Mucosa of stomach (tissue), 1 donor: ENCODE results near the gene NCAPD3.

ENCODE experiments used
- H3K27me3 ChIP-seq: one replicate; pipeline ENCODE4 v1.7.0; 2013; ENCODE audit warnings: mild to moderate bottlenecking, low read length; ENCODE audit not compliant: control insufficient read depth, insufficient read depth
- H3K36me3 ChIP-seq: one replicate; pipeline ENCODE4 v1.7.0; 2013; ENCODE audit warnings: low read length; ENCODE audit not compliant: control insufficient read depth, insufficient read depth
- H3K4me1 ChIP-seq: one replicate; pipeline ENCODE4 v1.7.0; 2013; ENCODE audit warnings: mild to moderate bottlenecking, low read length; ENCODE audit not compliant: control insufficient read depth, insufficient read depth
- H3K4me3 ChIP-seq: one replicate; pipeline ENCODE4 v1.7.0; 2013; ENCODE audit warnings: low read length
- H3K9ac ChIP-seq: one replicate; pipeline ENCODE4 v1.7.0; 2013; ENCODE audit warnings: mild to moderate bottlenecking, low read length, moderate library complexity
- H3K9me3 ChIP-seq: one replicate; pipeline ENCODE4 v1.7.0; 2013; ENCODE audit warnings: mild to moderate bottlenecking, low read length, moderate library complexity; ENCODE audit not compliant: control insufficient read depth
- donor health status: Pancreatic carcinoma.

Gene NCAPD3

GRCh38 chr11:134250675-134251074, 26.9 kb upstream of the NCAPD3 start:
- Histone ChIP-seq H3K4me3 (no peak overlapping the region), H3K9ac (no peak overlapping the region), H3K27me3 (no peaks in the 10 kb centered on the region), H3K9me3 (no peaks in the 10 kb centered on the region), H3K4me1 (peaks cover 13% of the 10 kb centered on the region), H3K36me3 (no peaks in the 10 kb centered on the region)

GRCh38 chr11:134250246-134250645, 26.5 kb upstream of the NCAPD3 start:
- no peak overlapping the region for H3K4me3 ChIP-seq
- H3K9ac ChIP-seq = no peak overlapping the region
- H3K36me3 ChIP-seq = no peaks in the 10 kb centered on the region
- H3K27me3 ChIP-seq = no peaks in the 10 kb centered on the region
- H3K9me3 ChIP-seq = no peaks in the 10 kb centered on the region
- peaks cover 13% of the 10 kb centered on the region for H3K4me1 ChIP-seq

GRCh38 chr11:134248910-134249480, 25.2 kb upstream of the NCAPD3 start:
- H3K9ac ChIP-seq = no peak overlapping the region

GRCh38 chr11:134246678-134247077, 22.9 kb upstream of the NCAPD3 start:
- H3K4me1 ChIP-seq = peaks cover under 1% of the 10 kb centered on the region
- no peak overlapping the region for H3K9ac ChIP-seq
- no peaks in the 10 kb centered on the region for H3K27me3 ChIP-seq
- no peaks in the 10 kb centered on the region for H3K9me3 ChIP-seq
- H3K36me3 ChIP-seq = no peaks in the 10 kb centered on the region
- H3K4me3 ChIP-seq = no peak overlapping the region

More at GRCh38 chr11:134248910-134249480, 25.2 kb upstream of the NCAPD3 start:
- Histone ChIP-seq H3K27me3 (no peaks in the 10 kb centered on the region), H3K9me3 (no peaks in the 10 kb centered on the region), H3K4me3 (no peak overlapping the region), H3K36me3 (no peaks in the 10 kb centered on the region), H3K4me1 (peaks cover 8% of the 10 kb centered on the region)

GRCh38 chr11:134246100-134246499, 22.3 kb upstream of the NCAPD3 start:
- H3K9ac ChIP-seq = no peak overlapping the region
- H3K27me3 ChIP-seq = no peaks in the 10 kb centered on the region
- H3K4me3 ChIP-seq = no peak overlapping the region
- H3K4me1 ChIP-seq = no peaks in the 10 kb centered on the region
- no peaks in the 10 kb centered on the region for H3K36me3 ChIP-seq
- no peaks in the 10 kb centered on the region for H3K9me3 ChIP-seq

- no peak overlapping the region for H3K9ac ChIP-seq
- no peak overlapping the region for H3K4me3 ChIP-seq
- H3K4me1 ChIP-seq = no peaks in the 10 kb centered on the region
- no peaks in the 10 kb centered on the region for H3K9me3 ChIP-seq
- H3K36me3 ChIP-seq = no peaks in the 10 kb centered on the region
- H3K27me3 ChIP-seq = no peaks in the 10 kb centered on the region
These were observed 21.7 kb upstream of the NCAPD3 start for GRCh38 chr11:134245434-134245833.

GRCh38 chr11:134244593-134244992, 20.8 kb upstream of the NCAPD3 start:
- Histone ChIP-seq H3K36me3 (no peaks in the 10 kb centered on the region), H3K9me3 (no peaks in the 10 kb centered on the region), H3K27me3 (no peaks in the 10 kb centered on the region), H3K4me1 (no peaks in the 10 kb centered on the region), H3K9ac (no peak overlapping the region), H3K4me3 (no peak overlapping the region)

- H3K9me3 ChIP-seq = no peaks in the 10 kb centered on the region
- H3K4me1 ChIP-seq = no peaks in the 10 kb centered on the region
- H3K27me3 ChIP-seq = no peaks in the 10 kb centered on the region
- no peak overlapping the region for H3K9ac ChIP-seq
- no peaks in the 10 kb centered on the region for H3K36me3 ChIP-seq
- H3K4me3 ChIP-seq = no peak overlapping the region
These were observed 20.1 kb upstream of the NCAPD3 start for GRCh38 chr11:134243913-134244312.

- no peaks in the 10 kb centered on the region for H3K9me3 ChIP-seq
- H3K27me3 ChIP-seq = no peaks in the 10 kb centered on the region
- H3K36me3 ChIP-seq = no peaks in the 10 kb centered on the region
- no peak overlapping the region for H3K4me3 ChIP-seq
- no peak overlapping the region for H3K9ac ChIP-seq
- H3K4me1 ChIP-seq = no peaks in the 10 kb centered on the region
These were observed 18.6 kb upstream of the NCAPD3 start for GRCh38 chr11:134242376-134242775.

GRCh38 chr11:134240592-134240991, 16.8 kb upstream of the NCAPD3 start:
- no peaks in the 10 kb centered on the region for H3K9me3 ChIP-seq
- H3K4me1 ChIP-seq = no peaks in the 10 kb centered on the region
- H3K9ac ChIP-seq = no peak overlapping the region
- no peaks in the 10 kb centered on the region for H3K27me3 ChIP-seq
- H3K4me3 ChIP-seq = no peak overlapping the region
- no peaks in the 10 kb centered on the region for H3K36me3 ChIP-seq

- H3K9ac ChIP-seq = no peak overlapping the region
- H3K27me3 ChIP-seq = no peaks in the 10 kb centered on the region
- H3K36me3 ChIP-seq = peaks cover 3% of the 10 kb centered on the region
- no peaks in the 10 kb centered on the region for H3K4me1 ChIP-seq
- H3K9me3 ChIP-seq = no peaks in the 10 kb centered on the region
- no peak overlapping the region for H3K4me3 ChIP-seq
These were observed 15.2 kb upstream of the NCAPD3 start for GRCh38 chr11:134238956-134239355.

- H3K4me1 ChIP-seq = peaks cover 2% of the 10 kb centered on the region
- no peaks in the 10 kb centered on the region for H3K27me3 ChIP-seq
- no peak overlapping the region for H3K4me3 ChIP-seq
- no peak overlapping the region for H3K9ac ChIP-seq
- peaks cover 3% of the 10 kb centered on the region for H3K36me3 ChIP-seq
- no peaks in the 10 kb centered on the region for H3K9me3 ChIP-seq
These were observed 13.8 kb upstream of the NCAPD3 start for GRCh38 chr11:134237557-134237922.
